ENCODE data around the gene TMEM125. TPM values are rescaled to one million over a fixed set of nuclear protein-coding genes. Genes with fewer than 3 reads are reported as not detected.

TMEM125 gene
- total and polyA plus RNA-seq, 9 of the 15 experiments (the other 6 are each of a cell fraction or from before 2014, with no cell fraction given): 0.07 to 0.08 TPM; not detected in 7

DNA sequence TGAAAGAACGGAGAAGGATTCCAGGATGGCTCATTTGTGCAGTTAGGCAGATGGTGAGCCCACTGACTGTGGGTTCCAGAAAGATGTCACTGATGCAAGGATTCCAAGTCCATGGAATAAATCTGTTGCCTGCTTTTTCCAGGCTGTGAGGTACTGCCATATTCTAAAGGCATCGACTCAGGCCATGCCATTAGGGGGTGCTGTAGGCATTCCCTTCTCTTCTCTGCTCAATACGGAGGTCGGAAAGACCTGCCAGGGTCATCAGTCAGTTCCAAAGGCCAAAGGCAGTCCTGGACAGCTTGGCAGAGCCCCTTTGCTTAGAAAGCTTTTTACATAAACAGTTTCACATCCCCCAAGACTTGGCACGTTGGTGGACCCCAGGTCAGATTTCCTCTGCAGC, 31.7 kb upstream of the TMEM125 start (continued):
- TF ChIP-seq NR2C2 (CRISPR knock-in tag; IDR thresholded peaks at IDR 0.05) (no peak), NR2C2 (tag; IDR thresholded peaks at IDR 0.05) (no peak), SOX6 (IDR thresholded peaks at IDR 0.05) (no peak), ATF6 (CRISPR knock-in tag; IDR thresholded peaks at IDR 0.05) (no peak), ZMIZ1 (IDR thresholded peaks at IDR 0.05; ENCODE audit: low read depth in 2 of 2, low read length in 2 of 2) (no peak), STAG1 (CRISPR knock-in tag; IDR thresholded peaks at IDR 0.05; ENCODE audit: borderline replicate concordance) (peak; percentile 72; the same call in 1 of the 2 replicates), FOXJ2 (tag; IDR thresholded peaks at IDR 0.05) (no peak), NFRKB (IDR thresholded peaks at IDR 0.05; ENCODE audit: low read depth) (no peak)
